HEK293 (cell line): ENCODE results near the gene ZNHIT2.
A peak's percentile ranks its signal among the peaks of the same experiment; 100 is the strongest.

Experiments used
- CTCF ChIA-PET: fragments of 350-600 bp; formaldehyde crosslinking; extraction: SDS; loops from one replicate; lab custom pipeline; 2021; ENCODE audit warnings: antibody characterized with exemption; lab: Yijun Ruan, JAX
- POLR2A ChIA-PET: fragments of 300-600 bp; formaldehyde crosslinking; extraction: SDS; loops from one replicate; lab custom pipeline; 2020; ENCODE audit warnings: antibody characterized with exemption, inconsistent platforms; lab: Yijun Ruan, JAX
- H3K27ac ChIP-seq: fragments of 200-500 bp; sonication (Bioruptor generic); 2 replicates; pipeline ENCODE4 v1.5.1; 2014; ENCODE audit warnings: low read depth, low read length, control low read depth, inconsistent platforms; ENCODE audit errors: extremely low read depth
- H3K36me3 ChIP-seq, 2 experiments: fragments of 200-500 bp in 1 of 2; sonication (Bioruptor generic) in 1 of 2; 1 replicate in 1 of 2; 2 replicates in 1 of 2; pipeline ENCODE4 v1.5.1; 2014 to 2017; ENCODE audit warnings: inconsistent platforms in 2 of 2, low read length in 2 of 2; ENCODE audit not compliant: control insufficient read depth in 2 of 2, insufficient read depth in 1 of 2
- H3K4me1 ChIP-seq: fragments of 200-500 bp; sonication (Bioruptor generic); 2 replicates; pipeline ENCODE4 v1.5.1; 2014; ENCODE audit warnings: mild to moderate bottlenecking, low read length, inconsistent platforms; ENCODE audit not compliant: control insufficient read depth, insufficient read depth
- H3K4me3 ChIP-seq: 2 replicates; pipeline ENCODE4 v1.5.1; 2011; ENCODE audit warnings: low read depth, mild to moderate bottlenecking, control low read depth, low read length, moderate library complexity
- H3K9me3 ChIP-seq: fragments of 200-500 bp; sonication (Bioruptor generic); 2 replicates; pipeline ENCODE4 v1.5.1; 2014; ENCODE audit warnings: low read depth, low read length, inconsistent platforms; ENCODE audit not compliant: control insufficient read depth, insufficient read depth
- EGR2 ChIP-seq: fragments of 450-650 bp; formaldehyde crosslinking; IDR thresholded peaks from 2 replicates; pipeline ENCODE4 v1.5.1; 2016; ENCODE audit warnings: low read depth, missing biosample characterization, missing genetic modification characterization
- HIC1 ChIP-seq: fragments of 450-650 bp; formaldehyde crosslinking; IDR thresholded peaks from 2 replicates; pipeline ENCODE4 v1.5.1; 2016; ENCODE audit warnings: missing biosample characterization, missing genetic modification characterization
- KLF1 ChIP-seq: fragments of 450-650 bp; formaldehyde crosslinking; IDR thresholded peaks from 2 replicates; pipeline ENCODE4 v1.5.1; 2016; ENCODE audit warnings: missing biosample characterization, missing genetic modification characterization
- KLF16 ChIP-seq: fragments of 450-650 bp; formaldehyde crosslinking; IDR thresholded peaks from 2 replicates; pipeline ENCODE4 v1.5.1; 2017; ENCODE audit warnings: missing biosample characterization, missing genetic modification characterization
- PBX3 ChIP-seq: sonication (generic); formaldehyde crosslinking; IDR thresholded peaks from 2 replicates; pipeline ENCODE4 v1.8.1; 2022; ENCODE audit warnings: mild to moderate bottlenecking, moderate library complexity, missing genetic modification reagents
- ZBTB17 ChIP-seq: fragments of 450-650 bp; formaldehyde crosslinking; IDR thresholded peaks from 2 replicates; pipeline ENCODE4 v1.5.1; 2016; ENCODE audit warnings: missing biosample characterization, missing genetic modification characterization
- ZNF214 ChIP-seq: fragments of 450-650 bp; formaldehyde crosslinking; IDR thresholded peaks from 2 replicates; pipeline ENCODE4 v1.5.1; 2017; ENCODE audit warnings: missing biosample characterization, mild to moderate bottlenecking, missing genetic modification characterization, borderline replicate concordance
- ZNF366 ChIP-seq: fragments of 450-650 bp; formaldehyde crosslinking; conservative IDR thresholded peaks from 2 replicates; pipeline ENCODE4 v1.5.1; 2016; ENCODE audit warnings: missing biosample characterization, missing genetic modification characterization
- ZNF426 ChIP-seq: fragments of 450-650 bp; formaldehyde crosslinking; IDR thresholded peaks from 2 replicates; pipeline ENCODE4 v1.5.1; 2017; ENCODE audit warnings: missing biosample characterization, missing genetic modification characterization, mild to moderate bottlenecking, inconsistent platforms, moderate library complexity
- ZNF518A ChIP-seq: fragments of 450-650 bp; formaldehyde crosslinking; conservative IDR thresholded peaks from 2 replicates; pipeline ENCODE4 v1.5.1; 2016; ENCODE audit warnings: low read depth, missing biosample characterization, missing genetic modification characterization
- ZNF596 ChIP-seq: fragments of 450-650 bp; IDR thresholded peaks from 2 replicates; pipeline ENCODE4 v1.5.0; 2018; ENCODE audit warnings: missing biosample characterization, mild to moderate bottlenecking, missing genetic modification characterization, moderate library complexity
- ZNF639 ChIP-seq: fragments of 450-650 bp; formaldehyde crosslinking; IDR thresholded peaks from 2 replicates; pipeline ENCODE4 v1.5.1; 2016; ENCODE audit warnings: missing biosample characterization, missing genetic modification characterization
- ZNF645 ChIP-seq: fragments of 450-650 bp; formaldehyde crosslinking; IDR thresholded peaks from 2 replicates; pipeline ENCODE4; 2016; ENCODE audit warnings: missing biosample characterization, missing genetic modification characterization
- ZNF785 ChIP-seq: fragments of 450-650 bp; formaldehyde crosslinking; IDR thresholded peaks from 2 replicates; pipeline ENCODE4 v1.5.1; 2016; ENCODE audit warnings: missing biosample characterization, missing genetic modification characterization
- ZSCAN16 ChIP-seq: fragments of 450-650 bp; formaldehyde crosslinking; IDR thresholded peaks from 2 replicates; pipeline ENCODE4 v1.5.1; 2016; ENCODE audit warnings: missing biosample characterization, missing genetic modification characterization
- ZSCAN18 ChIP-seq: fragments of 450-650 bp; formaldehyde crosslinking; IDR thresholded peaks from 2 replicates; pipeline ENCODE4 v1.5.1; 2016; ENCODE audit warnings: missing biosample characterization, missing genetic modification characterization
- ZSCAN30 ChIP-seq: fragments of 450-650 bp; IDR thresholded peaks from 2 replicates; pipeline ENCODE4 v1.5.1; 2018; ENCODE audit warnings: missing biosample characterization, mild to moderate bottlenecking, missing genetic modification characterization, moderate library complexity
- TF ChIP-seq, protein P1 (sequence below): fragments of 450-650 bp; formaldehyde crosslinking; IDR thresholded peaks from 2 replicates; pipeline ENCODE4 v1.5.1; 2016; ENCODE audit warnings: missing biosample characterization, missing genetic modification characterization
- TF ChIP-seq, protein P2 (sequence below): fragments of 450-650 bp; formaldehyde crosslinking; IDR thresholded peaks from 2 replicates; pipeline ENCODE4 v1.5.1; 2017; ENCODE audit warnings: missing biosample characterization, missing genetic modification characterization

Gene ZNHIT2

GRCh38 chr11:65111159-65111743 lies 6.2 kb downstream of the ZNHIT2 start (continued):
- TF ChIP-seq PBX3 (CRISPR knock-in tag) (no peak), ZSCAN16 (tag by site-specific recombination) (no peak)

DNA sequence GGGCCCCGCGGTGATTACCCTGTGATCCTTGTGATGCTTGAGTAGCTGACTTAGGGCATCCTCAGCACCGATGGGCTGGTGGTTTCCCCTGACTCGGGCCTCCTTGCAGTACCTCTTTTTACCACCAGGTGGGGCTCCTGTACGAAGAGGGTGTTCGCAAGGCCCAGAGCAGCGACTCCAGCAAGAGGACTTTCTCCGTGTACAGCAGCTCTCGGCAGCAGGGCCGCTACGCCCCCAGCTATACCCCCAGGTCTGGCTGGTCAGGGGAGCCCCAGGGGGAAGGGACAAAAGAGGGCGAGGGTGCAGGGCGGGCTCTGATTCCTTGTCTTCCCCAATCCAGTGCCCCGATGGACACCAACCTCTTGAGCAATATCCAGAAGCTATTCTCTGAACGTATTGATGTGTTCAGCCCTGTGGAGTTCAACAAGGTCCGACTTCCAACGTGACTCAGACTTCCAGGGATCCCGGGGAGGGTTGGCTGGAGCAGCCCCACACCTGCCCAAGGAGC lies 7.1 kb downstream of the ZNHIT2 start:
- ChIA-PET POLR2A (interaction anchor here (0.5 to 5.0 kb wide), 10 partner anchors 11 to 332 kb away, joined by 3 to 57 read pairs (median 6); partner anchors contain the start of genes ARL2, CDCA5, FAU and MRPL49), CTCF (interaction anchor here (0.5 to 4.8 kb wide), 21 partner anchors 8 to 483 kb away, joined by 3 to 110 read pairs (median 5); partner anchors contain the start of genes ARL2, FAU, MRPL49 and SAC3D1)
- H3K27ac ChIP-seq: no peak overlapping the region
- peaks cover 0 to 50% of the 10 kb centered on the region in 2 experiments; a peak in 1 of 3 replicates for H3K36me3 ChIP-seq
- peaks cover 6% of the 10 kb centered on the region for H3K4me1 ChIP-seq
- no peaks in the 10 kb centered on the region for H3K9me3 ChIP-seq
- no peak overlapping the region for H3K4me3 ChIP-seq
- TF ChIP-seq ZNF426 (tag by site-specific recombination) (no peak), ZNF596 (no peak), ZNF785 (tag by site-specific recombination) (no peak), HIC1 (tag by site-specific recombination) (no peak), EGR2 (tag by site-specific recombination) (no peak), ZNF645 (tag by site-specific recombination) (no peak), ZNF214 (tag by site-specific recombination) (no peak), ZNF639 (no peak), ZNF518A (tag by site-specific recombination) (no peak), KLF1 (tag by site-specific recombination) (no peak), ZBTB17 (tag by site-specific recombination) (peak; percentile 79), ZNF366 (tag by site-specific recombination) (no peak), ZSCAN30 (tag by site-specific recombination) (0 out of 2 replicates have a peak, but pooled peaks have one; percentile 35), KLF16 (tag by site-specific recombination) (no peak), ZSCAN18 (tag by site-specific recombination) (no peak)
- TF ChIP-seq, protein P1, sequence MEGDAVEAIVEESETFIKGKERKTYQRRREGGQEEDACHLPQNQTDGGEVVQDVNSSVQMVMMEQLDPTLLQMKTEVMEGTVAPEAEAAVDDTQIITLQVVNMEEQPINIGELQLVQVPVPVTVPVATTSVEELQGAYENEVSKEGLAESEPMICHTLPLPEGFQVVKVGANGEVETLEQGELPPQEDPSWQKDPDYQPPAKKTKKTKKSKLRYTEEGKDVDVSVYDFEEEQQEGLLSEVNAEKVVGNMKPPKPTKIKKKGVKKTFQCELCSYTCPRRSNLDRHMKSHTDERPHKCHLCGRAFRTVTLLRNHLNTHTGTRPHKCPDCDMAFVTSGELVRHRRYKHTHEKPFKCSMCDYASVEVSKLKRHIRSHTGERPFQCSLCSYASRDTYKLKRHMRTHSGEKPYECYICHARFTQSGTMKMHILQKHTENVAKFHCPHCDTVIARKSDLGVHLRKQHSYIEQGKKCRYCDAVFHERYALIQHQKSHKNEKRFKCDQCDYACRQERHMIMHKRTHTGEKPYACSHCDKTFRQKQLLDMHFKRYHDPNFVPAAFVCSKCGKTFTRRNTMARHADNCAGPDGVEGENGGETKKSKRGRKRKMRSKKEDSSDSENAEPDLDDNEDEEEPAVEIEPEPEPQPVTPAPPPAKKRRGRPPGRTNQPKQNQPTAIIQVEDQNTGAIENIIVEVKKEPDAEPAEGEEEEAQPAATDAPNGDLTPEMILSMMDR: peak; percentile 79
- TF ChIP-seq, protein P2, sequence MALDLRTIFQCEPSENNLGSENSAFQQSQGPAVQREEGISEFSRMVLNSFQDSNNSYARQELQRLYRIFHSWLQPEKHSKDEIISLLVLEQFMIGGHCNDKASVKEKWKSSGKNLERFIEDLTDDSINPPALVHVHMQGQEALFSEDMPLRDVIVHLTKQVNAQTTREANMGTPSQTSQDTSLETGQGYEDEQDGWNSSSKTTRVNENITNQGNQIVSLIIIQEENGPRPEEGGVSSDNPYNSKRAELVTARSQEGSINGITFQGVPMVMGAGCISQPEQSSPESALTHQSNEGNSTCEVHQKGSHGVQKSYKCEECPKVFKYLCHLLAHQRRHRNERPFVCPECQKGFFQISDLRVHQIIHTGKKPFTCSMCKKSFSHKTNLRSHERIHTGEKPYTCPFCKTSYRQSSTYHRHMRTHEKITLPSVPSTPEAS (tag by site-specific recombination): no peak
